Ectodermal cell (in vitro differentiated cells): Measurements from ENCODE around the gene BDP1.

Experiments used
- H3K27ac ChIP-seq: 2 replicates; pipeline ENCODE4 v1.7.0; 2013; ENCODE audit warnings: mild to moderate bottlenecking, low read depth, low read length; ENCODE audit not compliant: insufficient read depth, poor library complexity, severe bottlenecking
- H3K27me3 ChIP-seq: 2 replicates; pipeline ENCODE4 v1.7.0; 2013; ENCODE audit warnings: mild to moderate bottlenecking, low read length; ENCODE audit not compliant: insufficient read depth, control insufficient read depth, poor library complexity, severe bottlenecking
- H3K36me3 ChIP-seq: one replicate; pipeline ENCODE4 v1.7.0; 2013; ENCODE audit warnings: low read length; ENCODE audit not compliant: control insufficient read depth, insufficient read depth
- H3K4me1 ChIP-seq: one replicate; pipeline ENCODE4 v1.7.0; 2013; ENCODE audit warnings: low read length; ENCODE audit not compliant: control insufficient read depth, insufficient read depth
- H3K4me3 ChIP-seq: 2 replicates; pipeline ENCODE4 v1.7.0; 2013; ENCODE audit warnings: low read depth, low read length, control low read depth; ENCODE audit not compliant: insufficient read depth
- H3K9me3 ChIP-seq: 2 replicates; pipeline ENCODE4 v1.7.0; 2013; ENCODE audit warnings: mild to moderate bottlenecking, low read length, moderate library complexity; ENCODE audit not compliant: control insufficient read depth
- WGBS, 2 experiments: methylation state at CpG; one replicate each; pipeline ENCODE4 v1.1.7; 2013; ENCODE audit warnings: missing lambda C conversion rate in 2 of 2; 5-methylcytosine and 5-hydroxymethylcytosine counted together

BDP1 gene

DNA sequence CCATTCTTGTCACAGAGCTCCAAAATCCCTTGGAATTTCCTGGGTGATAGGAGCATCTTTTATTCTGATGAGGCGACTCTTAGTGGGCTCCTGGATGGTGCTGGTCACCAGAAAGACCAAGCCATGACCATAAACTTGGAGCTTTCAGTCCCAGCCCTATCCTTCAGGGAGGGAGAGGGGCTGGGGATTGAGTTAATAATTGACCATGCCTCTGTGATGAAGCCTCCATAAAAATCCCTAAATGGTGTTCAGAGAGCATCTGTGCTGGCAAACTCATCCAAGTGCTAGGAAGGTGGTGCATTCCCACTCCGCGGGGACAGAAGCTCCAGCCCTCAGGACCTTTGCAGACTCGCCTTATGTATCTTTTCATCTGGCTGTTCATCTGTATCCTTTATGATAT is 160.4 kb downstream of the BDP1 start:
- Histone ChIP-seq H3K4me1 (no peaks in the 10 kb centered on the region), H3K36me3 (peaks cover 6% of the 10 kb centered on the region), H3K9me3 (no peaks in the 10 kb centered on the region), H3K4me3 (no peak overlapping the region), H3K27ac (no peak overlapping the region), H3K27me3 (no peaks in the 10 kb centered on the region)
- 73 to 74% methylated on average over 4 of the region's 4 CpGs for WGBS, 2 experiments
